Middle frontal gyrus (tissue), 1 donor: ENCODE data around the gene LRRC8A.
"Not testable (repeated sequence)": the region's sequence is repeated elsewhere in the genome, so short reads cannot be mapped to it uniquely, and the experiment has no call there.

Source experiments
- DNase-seq: peaks from one replicate; pipeline ENCODE4 v3.0.0-alpha.2; 2015; ENCODE audit warnings: low spot score; ENCODE audit errors: extremely low spot score

The LRRC8A gene

DNA sequence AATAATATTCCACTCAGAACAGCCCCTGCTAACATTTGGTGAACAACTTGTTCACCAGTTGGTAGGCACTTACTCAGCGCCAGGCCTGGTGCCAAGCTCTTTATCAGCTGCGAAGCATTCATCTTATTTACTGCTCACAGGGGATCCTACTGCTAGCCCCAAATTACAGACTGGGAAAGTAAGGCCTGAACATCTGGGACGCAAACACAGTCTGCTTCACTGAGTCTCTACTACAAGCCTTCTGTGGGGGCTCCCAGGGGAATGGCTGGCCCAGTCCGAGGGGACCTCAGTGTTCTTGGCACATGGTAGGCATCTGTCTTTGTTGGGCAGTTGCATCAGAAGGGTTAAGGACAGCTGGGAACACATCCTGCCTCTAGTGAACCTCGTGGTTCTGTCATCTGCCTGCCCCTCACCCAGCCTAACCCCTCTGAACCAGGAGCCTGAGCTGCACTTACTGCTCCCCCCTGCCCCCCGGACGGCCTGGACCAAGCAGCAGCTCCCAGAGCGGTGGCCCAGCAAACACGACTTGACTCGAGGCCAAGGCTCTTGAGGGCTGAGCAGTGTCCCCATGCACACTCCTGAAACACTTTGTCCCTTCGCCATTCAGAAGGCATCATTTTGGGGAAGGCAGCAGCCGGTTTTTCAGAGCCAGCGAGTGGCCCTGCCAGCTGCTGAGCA lies 38.6 kb downstream of the LRRC8A start, which contains the start of gene PHYHD1:
TSS of gene PHYHD1 (plus strand) at position 602 of the 678 bp plus-strand sequence. CDS start 1,342 bp downstream, outside the sequence.
- DNase-seq = peak; percentile 44

GRCh38 chr9:128921881-128922763 lies 40.2 kb downstream of the LRRC8A start:
- DNase-seq = no peak

DNA sequence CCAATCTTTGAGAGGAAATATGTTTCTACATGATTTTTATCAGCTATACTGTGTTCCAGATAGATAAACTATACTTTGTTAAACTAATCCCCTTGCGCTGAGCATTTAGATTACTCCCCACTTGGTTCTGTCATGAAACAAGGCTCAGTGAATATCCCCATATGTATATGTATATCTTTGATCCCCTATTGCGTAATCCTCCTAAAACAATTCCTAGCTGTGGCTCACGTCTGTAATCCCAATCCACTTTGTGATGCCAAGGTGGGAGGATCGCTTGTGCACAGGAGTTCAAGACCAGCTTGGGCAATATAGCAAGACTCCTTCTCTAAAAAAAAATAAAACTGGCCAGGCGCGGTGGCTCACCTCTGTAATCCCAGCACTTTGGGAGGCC lies 41.6 kb downstream of the LRRC8A start:
- no peak for DNase-seq

- no peak for DNase-seq
These were observed 45.9 kb downstream of the LRRC8A start for GRCh38 chr9:128927731-128928411.

DNA sequence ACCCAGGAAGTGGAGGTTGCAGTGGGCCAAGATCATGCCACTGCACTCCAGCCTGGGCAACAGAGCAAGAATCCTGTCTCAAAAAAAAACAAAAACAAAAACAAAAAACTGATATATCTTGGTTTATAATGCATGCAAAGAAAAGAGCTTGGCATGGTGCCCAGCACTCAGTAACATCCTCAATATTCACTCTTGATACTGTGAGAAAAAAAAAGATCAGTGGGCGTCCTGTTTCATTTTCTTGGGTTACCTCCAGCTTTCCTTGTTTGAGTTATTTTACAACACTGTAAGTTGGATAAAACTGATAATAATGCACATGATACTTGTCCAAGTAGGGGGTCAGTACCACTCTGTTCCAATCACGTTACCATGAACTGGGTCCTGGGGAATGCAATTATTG lies 46.7 kb downstream of the LRRC8A start:
- DNase-seq = no peak

DNA sequence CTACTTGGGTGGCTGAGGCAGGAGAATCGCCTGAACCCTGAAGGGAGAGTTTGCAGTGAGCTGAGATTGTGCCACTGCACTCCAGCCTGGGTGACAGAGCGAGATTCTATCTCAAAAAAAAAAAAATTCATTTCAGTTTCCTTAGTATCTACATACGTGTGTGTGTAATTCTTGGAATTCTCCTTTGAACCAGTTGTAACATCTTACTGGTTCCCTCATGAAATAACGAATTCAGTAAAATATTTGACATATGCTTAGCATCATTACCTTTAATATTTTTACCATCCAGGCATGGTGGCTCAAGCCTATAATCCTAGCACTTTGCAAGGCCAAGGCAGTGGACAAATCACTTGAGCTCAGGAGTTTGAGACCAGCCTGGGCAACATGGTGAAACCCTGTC lies 47.6 kb downstream of the LRRC8A start:
- DNase-seq = no peak

- DNase-seq = no peak
These were observed 51.8 kb downstream of the LRRC8A start for GRCh38 chr9:128933731-128934130.

DNA sequence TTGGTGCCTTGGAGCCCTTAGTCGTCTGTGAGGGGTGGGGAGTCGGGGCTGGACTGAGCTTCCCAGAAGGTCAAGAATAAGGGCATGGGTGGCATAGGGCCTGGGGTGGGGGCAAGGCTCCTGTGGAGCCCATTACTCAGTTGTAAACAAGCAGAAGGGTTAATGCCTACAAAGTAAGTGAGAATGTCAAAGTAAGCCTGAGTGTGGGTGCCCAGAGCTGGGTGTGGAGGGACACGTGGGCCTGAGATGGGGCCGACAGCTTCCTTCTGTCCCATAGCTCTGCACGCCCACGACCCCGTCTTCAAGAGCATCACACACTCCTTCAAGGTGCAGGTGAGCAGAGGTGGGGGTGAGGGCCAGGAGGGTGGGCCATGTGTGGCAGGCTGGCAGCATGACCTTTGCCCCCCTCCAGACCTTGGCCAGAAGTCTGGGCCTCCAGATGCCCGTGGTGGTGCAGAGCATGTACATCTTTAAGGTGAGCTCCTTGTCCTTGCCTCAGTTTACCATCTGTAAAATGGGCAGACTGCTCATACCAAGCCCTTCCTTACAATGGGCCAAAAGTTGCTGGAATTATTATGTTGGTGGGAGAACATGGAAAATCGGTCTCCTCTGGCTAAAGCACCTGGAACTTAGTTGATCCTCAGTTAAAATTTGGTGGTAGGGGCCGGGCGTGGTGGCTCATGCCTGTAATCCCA lies 54.4 kb downstream of the LRRC8A start:
- no peak for DNase-seq

DNA sequence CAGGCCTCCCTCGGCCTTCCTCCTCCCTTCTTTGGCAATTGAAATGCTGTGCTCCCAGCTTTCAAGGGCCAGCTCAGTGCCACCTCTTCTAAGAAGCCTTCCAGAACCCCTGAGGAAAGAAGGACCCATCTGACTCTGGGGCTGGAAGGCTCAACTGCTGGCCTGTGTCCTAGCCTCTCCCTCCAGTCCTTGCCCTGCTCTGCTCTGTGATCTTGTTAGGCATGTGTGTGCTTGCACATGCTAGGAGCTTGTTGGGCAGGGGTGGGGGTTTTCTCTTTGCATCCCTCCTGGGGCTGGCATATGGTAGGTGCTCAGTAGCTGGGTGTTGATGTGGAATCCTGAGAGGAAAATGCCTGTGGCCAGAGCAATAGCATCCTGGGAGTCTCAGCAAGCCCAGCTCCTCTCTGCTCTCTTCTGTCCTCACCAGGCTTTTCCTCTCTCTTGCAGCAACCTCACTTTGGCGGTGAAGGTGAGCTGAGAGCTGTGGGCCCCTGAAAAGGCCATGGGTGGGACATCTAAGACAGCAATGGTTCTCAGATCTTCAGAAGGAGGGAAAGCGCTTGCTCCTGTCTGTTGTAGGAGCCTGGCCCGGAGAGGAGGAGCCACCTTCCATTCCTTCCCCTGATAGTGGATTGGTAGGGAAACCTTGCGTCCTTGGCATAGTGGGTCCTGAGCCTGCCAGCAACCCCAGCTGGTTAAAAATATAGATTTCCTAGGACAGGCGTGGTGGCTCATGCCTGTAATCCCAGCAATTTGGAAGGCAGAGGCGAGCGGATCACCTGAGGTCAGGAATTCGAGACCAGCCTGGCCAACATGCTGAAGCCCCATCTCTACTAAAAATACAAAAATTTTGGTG lies 55.6 kb downstream of the LRRC8A start:
- DNase-seq = no peak

GRCh38 chr9:128940271-128940921 lies 58.5 kb downstream of the LRRC8A start:
- no peak for DNase-seq

- DNase-seq = no peak
These were observed 59.2 kb downstream of the LRRC8A start for GRCh38 chr9:128940946-128941755.

DNA sequence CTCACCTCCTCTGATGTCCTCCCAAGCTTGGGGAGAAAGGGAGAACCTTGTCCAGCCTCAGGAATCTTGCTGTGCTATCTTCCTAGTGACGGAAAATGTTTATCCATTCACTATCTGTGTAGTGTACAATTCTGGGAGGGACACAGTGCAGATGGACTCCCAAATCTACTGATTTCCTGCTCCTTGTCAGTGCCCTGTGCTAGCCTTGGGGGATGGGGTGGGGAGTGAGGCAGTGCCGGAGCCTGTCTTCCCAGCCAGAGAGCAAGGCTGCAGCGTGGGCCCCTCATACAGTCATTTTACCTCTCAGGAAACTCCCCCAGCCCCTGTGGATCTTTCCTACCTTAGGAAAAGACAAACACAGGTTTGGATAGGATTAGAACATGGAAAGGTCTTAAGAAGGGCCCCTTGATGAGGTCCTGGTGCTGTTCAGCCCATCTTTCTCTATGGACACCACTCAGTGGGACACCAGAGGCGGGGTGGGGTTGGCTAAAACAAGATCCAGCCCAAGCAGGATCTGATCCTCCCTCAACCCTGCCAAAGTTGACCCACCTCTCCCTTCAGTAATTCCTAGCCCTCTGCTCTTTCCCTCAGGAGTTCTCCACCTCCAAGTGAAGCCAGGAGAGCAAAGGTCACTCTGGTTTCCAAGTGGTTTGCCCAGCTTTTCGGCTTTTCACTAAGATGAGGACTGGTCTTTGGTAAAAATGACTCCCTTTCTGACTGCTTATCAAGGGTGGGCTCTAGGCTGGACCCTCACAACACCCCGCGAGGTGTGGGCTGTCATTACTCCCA lies 62.1 kb downstream of the LRRC8A start:
- no peak for DNase-seq

- DNase-seq = not testable (repeated sequence)
These were observed 63.0 kb downstream of the LRRC8A start for GRCh38 chr9:128944966-128945365.

DNA sequence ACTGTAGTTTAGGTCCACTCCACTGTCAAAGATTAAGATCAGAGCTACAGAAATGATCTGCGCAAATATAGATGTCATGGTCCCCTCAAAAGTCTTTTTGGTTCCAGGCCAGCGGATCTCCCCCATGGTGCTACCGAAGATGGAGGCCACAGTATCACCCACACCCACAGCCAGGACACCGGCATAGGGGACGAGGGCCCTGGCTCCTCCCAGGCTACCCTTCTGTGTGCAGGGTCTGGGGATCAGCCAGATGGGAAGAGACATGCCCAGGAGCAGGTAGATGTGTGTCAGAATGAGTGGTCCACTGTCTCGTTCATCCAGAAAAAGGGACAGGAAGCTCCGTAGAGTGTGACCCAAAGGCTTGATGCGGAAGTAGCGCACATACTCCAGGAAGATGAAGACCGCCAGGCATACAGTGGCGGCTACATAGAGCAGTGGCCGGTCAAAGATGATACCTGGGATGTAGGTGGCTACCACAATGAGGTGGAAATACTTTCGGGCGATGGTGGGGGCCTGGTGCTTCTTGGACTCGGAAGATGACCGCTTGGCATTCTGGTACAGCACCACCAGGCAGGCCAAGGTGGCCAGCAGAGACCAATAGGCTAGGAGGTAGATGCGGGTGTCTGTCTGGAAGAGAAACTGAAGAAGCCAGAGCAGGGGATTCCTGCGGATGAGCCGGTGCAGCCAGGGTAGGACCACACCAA lies 64.0 kb downstream of the LRRC8A start:
- DNase-seq = no peak

GRCh38 chr9:128946571-128947276 lies 64.8 kb downstream of the LRRC8A start:
- DNase-seq = no peak

- DNase-seq = no peak
These were observed 65.3 kb downstream of the LRRC8A start for GRCh38 chr9:128947277-128947526.
